ENCODE measurements around the gene ARHGEF19. TPM values are rescaled to one million over a fixed set of nuclear protein-coding genes. Genes with fewer than 3 reads are reported as not detected.

The ARHGEF19 gene
- total and polyA plus RNA-seq, 2 donors from 2014 or later = 3.5 to 8.2 TPM

DNA sequence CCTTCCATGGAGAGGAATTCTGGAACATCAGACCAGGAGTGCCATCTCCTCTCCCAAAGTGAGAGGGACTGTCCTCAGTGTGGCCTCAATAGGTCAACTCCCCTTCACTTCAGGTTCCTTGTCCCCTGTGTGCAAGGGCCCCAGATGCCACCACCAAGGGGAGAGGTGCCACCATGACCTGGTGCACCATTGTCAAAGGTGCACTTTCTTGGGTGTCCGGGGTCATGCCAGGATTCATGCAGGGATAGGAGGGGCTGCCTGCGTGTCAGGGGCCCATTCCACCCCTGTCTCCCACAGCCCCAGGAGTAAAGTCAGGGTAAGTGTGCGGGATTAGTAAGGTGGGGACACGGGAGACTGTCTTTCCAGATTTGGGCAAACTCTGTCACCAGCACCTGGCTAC, 35.1 kb downstream of the ARHGEF19 start:
- no peaks in the 10 kb centered on the region for H3K27me3 ChIP-seq (ENCODE audit: control insufficient read depth, insufficient read depth, low read length)
- H3K4me3 ChIP-seq (ENCODE audit: low read length in 3 of 3) = no peak overlapping the region
- H3K27ac ChIP-seq (ENCODE audit: low read depth in 2 of 2, low read length in 2 of 2) = peak overlapping the region in 1 of 2 donors; percentile 82
- H3K9ac ChIP-seq (ENCODE audit: low read length in 3 of 3) = no peak overlapping the region
- peaks cover 8 to 41% (median 29%) of the 10 kb centered on the region in 3 donors for H3K4me1 ChIP-seq (ENCODE audit: control insufficient read depth in 2 of 3, insufficient read depth in 2 of 3, low read depth in 1 of 3, low read length in 3 of 3)
- TF ChIP-seq, protein P1, sequence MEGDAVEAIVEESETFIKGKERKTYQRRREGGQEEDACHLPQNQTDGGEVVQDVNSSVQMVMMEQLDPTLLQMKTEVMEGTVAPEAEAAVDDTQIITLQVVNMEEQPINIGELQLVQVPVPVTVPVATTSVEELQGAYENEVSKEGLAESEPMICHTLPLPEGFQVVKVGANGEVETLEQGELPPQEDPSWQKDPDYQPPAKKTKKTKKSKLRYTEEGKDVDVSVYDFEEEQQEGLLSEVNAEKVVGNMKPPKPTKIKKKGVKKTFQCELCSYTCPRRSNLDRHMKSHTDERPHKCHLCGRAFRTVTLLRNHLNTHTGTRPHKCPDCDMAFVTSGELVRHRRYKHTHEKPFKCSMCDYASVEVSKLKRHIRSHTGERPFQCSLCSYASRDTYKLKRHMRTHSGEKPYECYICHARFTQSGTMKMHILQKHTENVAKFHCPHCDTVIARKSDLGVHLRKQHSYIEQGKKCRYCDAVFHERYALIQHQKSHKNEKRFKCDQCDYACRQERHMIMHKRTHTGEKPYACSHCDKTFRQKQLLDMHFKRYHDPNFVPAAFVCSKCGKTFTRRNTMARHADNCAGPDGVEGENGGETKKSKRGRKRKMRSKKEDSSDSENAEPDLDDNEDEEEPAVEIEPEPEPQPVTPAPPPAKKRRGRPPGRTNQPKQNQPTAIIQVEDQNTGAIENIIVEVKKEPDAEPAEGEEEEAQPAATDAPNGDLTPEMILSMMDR (IDR thresholded peaks at IDR 0.05; ENCODE audit: borderline replicate concordance, extremely low read depth, insufficient read depth) = no peak
- no peaks in the 10 kb centered on the region for H3K9me3 ChIP-seq (ENCODE audit: control insufficient read depth in 2 of 3, insufficient read depth in 1 of 3, low read length in 3 of 3)
- no peak for FAIRE-seq
- no peak for DNase-seq
- intact Hi-C loops (cut with DNase I) = no loop called here
- H3K36me3 ChIP-seq (ENCODE audit: control insufficient read depth in 2 of 3, insufficient read depth in 3 of 3, low read length in 3 of 3) = no peaks in the 10 kb centered on the region

DNA sequence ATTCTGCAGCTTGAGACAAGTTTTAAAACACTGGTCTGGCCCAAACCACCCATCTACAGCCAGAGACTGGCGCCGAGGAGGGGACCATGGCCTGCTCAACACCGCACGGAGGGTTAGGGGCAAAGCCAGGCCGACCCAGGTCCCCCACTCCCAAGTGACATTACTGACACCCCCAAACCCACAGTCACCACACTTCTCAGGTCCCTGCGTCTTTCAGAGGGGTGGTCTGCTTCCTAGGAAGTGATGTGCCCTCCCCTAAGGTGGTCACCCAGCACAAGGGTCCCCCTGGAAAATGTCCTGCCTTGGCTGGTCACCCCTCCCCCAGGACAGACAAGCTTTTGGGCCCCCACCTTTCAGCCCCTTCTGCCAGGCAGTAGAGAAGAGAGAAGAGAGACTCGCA, 35.8 kb downstream of the ARHGEF19 start:
- Histone ChIP-seq H3K4me1 (ENCODE audit: control insufficient read depth in 2 of 3, insufficient read depth in 2 of 3, low read depth in 1 of 3, low read length in 3 of 3) (peaks cover 5 to 35% (median 28%) of the 10 kb centered on the region in 3 donors), H3K27ac (ENCODE audit: low read depth in 2 of 2, low read length in 2 of 2) (peak overlapping the region; percentile 82 to 87), H3K36me3 (ENCODE audit: control insufficient read depth in 2 of 3, insufficient read depth in 3 of 3, low read length in 3 of 3) (no peaks in the 10 kb centered on the region), H3K9me3 (ENCODE audit: control insufficient read depth in 2 of 3, insufficient read depth in 1 of 3, low read length in 3 of 3) (no peaks in the 10 kb centered on the region), H3K9ac (ENCODE audit: low read length in 3 of 3) (peak overlapping the region in 1 of 3 donors; percentile 72), H3K4me3 (ENCODE audit: low read length in 3 of 3) (no peak overlapping the region), H3K27me3 (ENCODE audit: control insufficient read depth, insufficient read depth, low read length) (no peaks in the 10 kb centered on the region)
- TF ChIP-seq, protein P1 (IDR thresholded peaks at IDR 0.05; ENCODE audit: borderline replicate concordance, extremely low read depth, insufficient read depth) = no peak
- DNase-seq (peak in 1 of 5 donors; percentile 58), FAIRE-seq (no peak)
- intact Hi-C loops (cut with DNase I) = no loop called here

DNA sequence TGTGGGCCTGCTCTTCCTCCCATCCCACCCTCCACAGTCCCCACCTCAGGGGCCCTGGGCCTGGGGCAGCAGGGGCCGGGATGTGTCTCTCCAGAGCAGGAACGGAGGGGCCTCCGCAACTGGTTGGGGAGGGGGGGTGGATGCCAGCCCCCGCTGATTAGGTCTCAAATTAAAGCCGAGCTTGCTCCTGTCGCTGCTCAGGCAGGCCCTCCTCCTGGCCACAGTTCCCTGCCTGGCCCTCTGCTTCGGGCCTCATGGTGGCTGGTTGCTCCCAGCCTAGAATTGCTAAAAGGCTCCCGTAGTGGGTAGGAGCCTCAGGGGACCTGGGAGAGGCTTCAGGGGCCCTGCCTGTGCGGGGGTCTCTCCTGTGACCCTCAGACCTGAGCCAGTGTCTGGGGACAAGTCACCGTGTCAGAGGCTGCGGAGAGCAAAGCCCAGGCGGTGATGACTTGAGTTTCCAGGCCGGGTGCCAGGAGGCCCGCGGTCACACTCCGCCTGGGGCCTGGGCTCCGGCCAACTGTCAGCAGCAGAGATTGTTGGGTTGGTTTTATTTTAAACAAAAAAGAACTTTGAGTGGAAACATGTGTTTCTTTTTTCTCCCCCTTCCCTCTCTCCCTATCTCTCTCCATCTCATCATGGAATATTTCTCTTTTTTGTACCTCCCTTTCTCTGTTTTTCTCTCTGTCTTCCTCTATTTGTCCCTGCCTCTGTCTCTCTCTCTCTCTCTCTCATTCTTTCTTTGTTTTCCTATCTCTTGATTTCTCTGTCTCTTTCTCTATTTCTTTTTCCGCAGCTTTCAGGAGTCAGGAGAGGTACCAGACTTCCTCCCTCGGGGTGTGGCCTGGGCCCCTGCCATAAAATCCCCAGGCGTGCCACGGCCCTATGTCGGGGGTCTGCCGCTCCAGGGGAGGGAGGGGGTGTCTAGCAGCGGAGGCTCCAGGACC, 36.6 kb downstream of the ARHGEF19 start:
- Histone ChIP-seq H3K9me3 (ENCODE audit: control insufficient read depth in 2 of 3, insufficient read depth in 1 of 3, low read length in 3 of 3) (no peaks in the 10 kb centered on the region), H3K27ac (ENCODE audit: low read depth in 2 of 2, low read length in 2 of 2) (peak overlapping the region; percentile 82 to 87), H3K36me3 (ENCODE audit: control insufficient read depth in 2 of 3, insufficient read depth in 3 of 3, low read length in 3 of 3) (no peaks in the 10 kb centered on the region), H3K4me3 (ENCODE audit: low read length in 3 of 3) (no peak overlapping the region), H3K9ac (ENCODE audit: low read length in 3 of 3) (peak overlapping the region in 2 of 3 donors; percentile 45 to 72), H3K4me1 (ENCODE audit: control insufficient read depth in 2 of 3, insufficient read depth in 2 of 3, low read depth in 1 of 3, low read length in 3 of 3) (peaks cover 3 to 29% (median 26%) of the 10 kb centered on the region in 3 donors), H3K27me3 (ENCODE audit: control insufficient read depth, insufficient read depth, low read length) (no peaks in the 10 kb centered on the region)
- FAIRE-seq (peak; percentile 37), DNase-seq (peak; percentile 77 to 96 (median 86))
- intact Hi-C loops (cut with DNase I) = no loop called here
- TF ChIP-seq, protein P1 (IDR thresholded peaks at IDR 0.05; ENCODE audit: borderline replicate concordance, extremely low read depth, insufficient read depth) = no peak

All from kidney (tissue), 14 donors.